A549 treated with AZD2906 at 1 μM for 4 hours (cell line): ENCODE measurements around the gene SNX21. TPM values are rescaled to one million over a fixed set of nuclear protein-coding genes. Genes with fewer than 3 reads are reported as not detected.

ENCODE experiments used
- total RNA-seq: library from RNA; stranded (reverse); fragments of 200-300 nt; extraction: Qiagen RNA extraction; gene quantifications from 5 replicates; pipeline ENCODE4 v1.2.3, GENCODE V29; 2022

SNX21 gene
- 8.7 to 10.8 TPM (median 10.1 TPM) in 5 replicates for total RNA-seq

GRCh38 chr20:45833030-45833882 lies at the start of gene SNX21:
Gene SNX21, plus strand, starts transcription at chr20:45833799. Its CDS starts 121 bp downstream, at chr20:45833920.

GRCh38 chr20:45812157-45813005 lies 21.2 kb upstream of the SNX21 start, which contains the start of gene UBE2C:
Gene UBE2C, plus strand, starts transcription at chr20:45812644. Its CDS starts 52 bp downstream, at chr20:45812696.

GRCh38 chr20:45827030-45827652 lies 6.5 kb upstream of the SNX21 start, which contains the start of gene TNNC2:
Gene TNNC2, minus strand, starts transcription at chr20:45827312. Its CDS starts 64 bp downstream, at chr20:45827248.

GRCh38 chr20:45857114-45857881 lies 23.7 kb downstream of the SNX21 start, which contains the start of the genes ACOT8 and ZSWIM3:
Gene ACOT8, minus strand, starts transcription at chr20:45857392. Its CDS starts 77 bp downstream, at chr20:45857315.
Gene ZSWIM3, plus strand, starts transcription at chr20:45857614. Its CDS starts 212 bp downstream, at chr20:45857826.

GRCh38 chr20:45880988-45881788 lies 47.6 kb downstream of the SNX21 start, which contains the start of gene ZSWIM1:
Gene ZSWIM1, plus strand, starts transcription at chr20:45881227. Its CDS starts 1,366 bp downstream, at chr20:45882593.

GRCh38 chr20:45887346-45887715 lies 53.7 kb downstream of the SNX21 start, which contains the start of gene SPATA25:
Gene SPATA25, minus strand, starts transcription at chr20:45887622. Its CDS starts 32 bp downstream, at chr20:45887590.

GRCh38 chr20:45890985-45891983 lies 57.7 kb downstream of the SNX21 start, which contains the start of the genes CTSA and NEURL2:
Gene CTSA, plus strand, starts transcription at chr20:45891335. Its CDS starts 234 bp downstream, at chr20:45891569.
Gene NEURL2, minus strand, starts transcription at chr20:45891208. Its CDS starts 217 bp downstream, at chr20:45890991.

Other genes with a start within 250 kb of the SNX21 start
- not detected in 5 replicates for gene WFDC10A, start 204.1 kb upstream of the SNX21 start, total RNA-seq
- not detected in 5 replicates for gene WFDC9, start 202.5 kb upstream of the SNX21 start, total RNA-seq
- not detected in 5 replicates for gene WFDC11, start 163.6 kb upstream of the SNX21 start, total RNA-seq
- gene WFDC13, start 131.8 kb upstream of the SNX21 start, total RNA-seq, result not detected in 5 replicates
- not detected in 5 replicates for gene WFDC10B, start 128.8 kb upstream of the SNX21 start, total RNA-seq
- not detected in 5 replicates for gene SPINT4, start 111.5 kb upstream of the SNX21 start, total RNA-seq
- not detected in 5 replicates for gene WFDC3, start 41.9 kb upstream of the SNX21 start, total RNA-seq
- 30.2 to 35.8 TPM (median 35.2 TPM) in 5 replicates for gene DNTTIP1, start 41.8 kb upstream of the SNX21 start, total RNA-seq
- gene UBE2C, start 21.2 kb upstream of the SNX21 start, total RNA-seq, result 217 to 241 TPM (median 229 TPM) in 5 replicates
- 0.13 to 0.26 TPM (median 0.25 TPM) in 3 of 5 replicates, not detected in the others for gene TNNC2, start 6.5 kb upstream of the SNX21 start, total RNA-seq
- 18.1 to 21.1 TPM (median 18.5 TPM) in 5 replicates for gene ACOT8, start 23.6 kb downstream of the SNX21 start, total RNA-seq
- 1.6 to 2.2 TPM (median 1.7 TPM) in 5 replicates for gene ZSWIM3, start 23.8 kb downstream of the SNX21 start, total RNA-seq
- 4.9 to 5.9 TPM (median 5.8 TPM) in 5 replicates for gene ZSWIM1, start 47.4 kb downstream of the SNX21 start, total RNA-seq
- gene SPATA25, start 53.8 kb downstream of the SNX21 start, total RNA-seq, result 0.23 to 0.48 TPM (median 0.30 TPM) in 5 replicates
- 0.61 to 1.1 TPM (median 0.96 TPM) in 5 replicates for gene NEURL2, start 57.4 kb downstream of the SNX21 start, total RNA-seq
- 91.5 to 122 TPM (median 109 TPM) in 5 replicates for gene CTSA, start 57.5 kb downstream of the SNX21 start, total RNA-seq
- gene PLTP, start 78.4 kb downstream of the SNX21 start, total RNA-seq, result 1.4 to 2.0 TPM (median 1.7 TPM) in 5 replicates
- 28.6 to 37.2 TPM (median 33.6 TPM) in 5 replicates for gene PCIF1, start 100.9 kb downstream of the SNX21 start, total RNA-seq
- gene ZNF335, start 138.4 kb downstream of the SNX21 start, total RNA-seq, result 6.6 to 9.5 TPM (median 8.6 TPM) in 5 replicates
- gene MMP9, start 175.1 kb downstream of the SNX21 start, total RNA-seq, result 0.19 to 0.52 TPM (median 0.44 TPM) in 5 replicates
- gene SLC12A5, start 195.4 kb downstream of the SNX21 start, total RNA-seq, result 10.9 to 19.3 TPM (median 13.7 TPM) in 5 replicates